SK-N-SH treated with all-trans-retinoic acid at 6 μM for 48 hours (cell line): ENCODE measurements around the gene DCTD.

Experiments used
- ATAC-seq: fragments of 200-7000 bp; cut with Tn5 transposase; 3 replicates; pipeline ENCODE4 v1.9.1; 2020; ENCODE audit warnings: mild to moderate bottlenecking, moderate library complexity
- CREB5 ChIP-seq: fragments of 250-450 bp; sonication (Bioruptor Pico); IDR thresholded peaks from 2 replicates; pipeline ENCODE4 v1.5.1; 2020; ENCODE audit warnings: low read depth, mild to moderate bottlenecking, moderate library complexity
- CSDC2 ChIP-seq: fragments of 250-450 bp; sonication (Bioruptor Pico); IDR thresholded peaks from 2 replicates; pipeline ENCODE4 v1.5.0; 2020; ENCODE audit warnings: mild to moderate bottlenecking, moderate library complexity
- ESRRG ChIP-seq: fragments of 250-450 bp; sonication (Bioruptor Pico); IDR thresholded peaks from 2 replicates; pipeline ENCODE4 v1.6.1; 2021; ENCODE audit warnings: mild to moderate bottlenecking
- GLIS3 ChIP-seq: fragments of 250-450 bp; sonication (Bioruptor Pico); IDR thresholded peaks from 2 replicates; pipeline ENCODE4 v1.5.0; 2020; ENCODE audit warnings: mild to moderate bottlenecking, moderate library complexity
- ISL1 ChIP-seq: fragments of 250-450 bp; sonication (Bioruptor Pico); IDR thresholded peaks from 2 replicates; pipeline ENCODE4 v2.1.2; 2022; ENCODE audit warnings: mild to moderate bottlenecking, moderate library complexity
- PATZ1 ChIP-seq: fragments of 250-450 bp; sonication (Bioruptor Pico); IDR thresholded peaks from 2 replicates; pipeline ENCODE4 v1.8.0; 2020; ENCODE audit warnings: mild to moderate bottlenecking, moderate library complexity, borderline replicate concordance
- POU6F1 ChIP-seq: fragments of 250-450 bp; sonication (Bioruptor Pico); IDR thresholded peaks from 2 replicates; pipeline ENCODE4 v1.8.0; 2021; ENCODE audit warnings: low read depth, mild to moderate bottlenecking, moderate library complexity, borderline replicate concordance
- PPARA ChIP-seq: fragments of 250-450 bp; sonication (Bioruptor Pico); IDR thresholded peaks from 2 replicates; pipeline ENCODE4 v1.5.0; 2020; ENCODE audit warnings: mild to moderate bottlenecking, borderline replicate concordance
- RARB ChIP-seq: fragments of 250-450 bp; sonication (Bioruptor Pico); IDR thresholded peaks from 2 replicates; pipeline ENCODE4 v1.8.0; 2021; ENCODE audit warnings: mild to moderate bottlenecking, moderate library complexity
- SNAI2 ChIP-seq: fragments of 250-450 bp; sonication (Bioruptor Pico); IDR thresholded peaks from 2 replicates; pipeline ENCODE4 v1.5.0; 2020; ENCODE audit warnings: mild to moderate bottlenecking, moderate library complexity
- TCF4 ChIP-seq: fragments of 250-450 bp; sonication (Bioruptor Pico); IDR thresholded peaks from 2 replicates; pipeline ENCODE4 v1.8.0; 2021; ENCODE audit warnings: mild to moderate bottlenecking, moderate library complexity, borderline replicate concordance
- TOX ChIP-seq: fragments of 250-450 bp; sonication (Bioruptor Pico); IDR thresholded peaks from 2 replicates; pipeline ENCODE4 v1.8.0; 2021; ENCODE audit warnings: mild to moderate bottlenecking, moderate library complexity, borderline replicate concordance
- TSHZ2 ChIP-seq: fragments of 250-450 bp; sonication (Bioruptor Pico); IDR thresholded peaks from 2 replicates; pipeline ENCODE4 v1.5.0; 2020; ENCODE audit warnings: mild to moderate bottlenecking, moderate library complexity
- ZC3H10 ChIP-seq: fragments of 250-450 bp; sonication (Bioruptor Pico); IDR thresholded peaks from 2 replicates; pipeline ENCODE4 v1.5.1; 2021; ENCODE audit warnings: mild to moderate bottlenecking, moderate library complexity
- ZFP3 ChIP-seq: fragments of 250-450 bp; sonication (Bioruptor Pico); IDR thresholded peaks from 2 replicates; pipeline ENCODE4 v1.5.0; 2020; ENCODE audit warnings: mild to moderate bottlenecking, moderate library complexity
- ZFP30 ChIP-seq: fragments of 450-650 bp; formaldehyde crosslinking; IDR thresholded peaks from 2 replicates; pipeline ENCODE4 v1.5.0; 2022; ENCODE audit warnings: mild to moderate bottlenecking, moderate library complexity
- ZNF565 ChIP-seq: fragments of 450-650 bp; formaldehyde crosslinking; conservative IDR thresholded peaks from 2 replicates; pipeline ENCODE4 v1.5.0; 2020; ENCODE audit warnings: low read depth, mild to moderate bottlenecking, moderate library complexity
- ZNF70 ChIP-seq: fragments of 450-650 bp; formaldehyde crosslinking; IDR thresholded peaks from 2 replicates; pipeline ENCODE4 v1.5.0; 2020; ENCODE audit warnings: mild to moderate bottlenecking, moderate library complexity
- ZNF8 ChIP-seq: fragments of 450-650 bp; formaldehyde crosslinking; IDR thresholded peaks from 2 replicates; pipeline ENCODE4 v1.5.0; 2020; ENCODE audit warnings: mild to moderate bottlenecking, moderate library complexity

Gene DCTD

GRCh38 chr4:182869697-182870096 is 47.5 kb downstream of the DCTD start (continued):
- TF ChIP-seq POU6F1 (CRISPR knock-in tag) = no peak
- TF ChIP-seq SNAI2 = no peak
- TF ChIP-seq ISL1 (CRISPR knock-in tag) = no peak
- no peak for TF ChIP-seq ZC3H10
- no peak for TF ChIP-seq TCF4 (CRISPR knock-in tag)
- TF ChIP-seq RARB (CRISPR knock-in tag) = no peak
- TF ChIP-seq ESRRG (CRISPR knock-in tag) = no peak
- TF ChIP-seq ZNF70 (CRISPR knock-in tag) = no peak
- no peak for TF ChIP-seq PPARA
- TF ChIP-seq GLIS3 = no peak
- TF ChIP-seq ZFP3 (CRISPR knock-in tag) = no peak

- ATAC-seq = no peak
These were observed 50.4 kb downstream of the DCTD start for GRCh38 chr4:182866746-182867145.

GRCh38 chr4:182863501-182863900 is 53.7 kb downstream of the DCTD start:
- ATAC-seq = no peak
- TF ChIP-seq ZFP30 (CRISPR knock-in tag) = no peak
- no peak for TF ChIP-seq CSDC2 (CRISPR knock-in tag)

More at GRCh38 chr4:182866746-182867145, 50.4 kb downstream of the DCTD start:
- no peak for TF ChIP-seq ZNF565 (CRISPR knock-in tag)
- TF ChIP-seq RARB (CRISPR knock-in tag) = no peak
- TF ChIP-seq ZNF8 (CRISPR knock-in tag) = no peak
- TF ChIP-seq ISL1 (CRISPR knock-in tag) = no peak
- TF ChIP-seq CSDC2 (CRISPR knock-in tag) = no peak
- TF ChIP-seq CREB5 (CRISPR knock-in tag) = no peak
- TF ChIP-seq PPARA = no peak
- TF ChIP-seq ZFP3 (CRISPR knock-in tag) = no peak
- TF ChIP-seq ESRRG (CRISPR knock-in tag) = no peak
- TF ChIP-seq, all 23 proteins: peak for 0

GRCh38 chr4:182862921-182863320 is 54.3 kb downstream of the DCTD start:
- no peak for ATAC-seq

More at GRCh38 chr4:182862921-182863320, 54.3 kb downstream of the DCTD start:
- TF ChIP-seq ZC3H10 (no peak), ZFP30 (CRISPR knock-in tag) (no peak), TSHZ2 (no peak), PATZ1 (no peak), ZNF8 (CRISPR knock-in tag) (no peak), TOX (CRISPR knock-in tag) (no peak), POU6F1 (CRISPR knock-in tag) (no peak)
